ENCODE measurements around the gene B4GALT1.
"Not testable (repeated sequence)": the region's sequence is repeated elsewhere in the genome, so short reads cannot be mapped to it uniquely, and the experiment has no call there.

Gene B4GALT1

GRCh38 chr9:33185406-33185805, 18.3 kb upstream of the B4GALT1 start:
- no peak for DNase-seq (ENCODE audit: low read depth in 2 of 2)

- DNase-seq (ENCODE audit: low read depth in 2 of 2): no peak
Measured at GRCh38 chr9:33184963-33185362, 17.8 kb upstream of the B4GALT1 start.

- DNase-seq (ENCODE audit: low read depth in 2 of 2): no peak
Measured at GRCh38 chr9:33182519-33182918, 15.4 kb upstream of the B4GALT1 start.

- DNase-seq (ENCODE audit: low read depth in 2 of 2): no peak
Measured at GRCh38 chr9:33180526-33181184, 13.5 kb upstream of the B4GALT1 start.

GRCh38 chr9:33178972-33179697, 12.0 kb upstream of the B4GALT1 start:
- DNase-seq (ENCODE audit: low read depth in 2 of 2): no peak

- DNase-seq (ENCODE audit: low read depth in 2 of 2): no peak
Measured at GRCh38 chr9:33177639-33178038, 10.5 kb upstream of the B4GALT1 start.

- DNase-seq (ENCODE audit: low read depth in 2 of 2): no peak
Measured at GRCh38 chr9:33177086-33177485, 9.9 kb upstream of the B4GALT1 start.

GRCh38 chr9:33175649-33176325, 8.7 kb upstream of the B4GALT1 start:
- DNase-seq (ENCODE audit: low read depth in 2 of 2): no peak

GRCh38 chr9:33172256-33173238, 5.4 kb upstream of the B4GALT1 start:
- no peak for DNase-seq (ENCODE audit: low read depth in 2 of 2)

- DNase-seq (ENCODE audit: low read depth in 2 of 2): peak in 1 of 2 donors; percentile 36
Measured at GRCh38 chr9:33170464-33171415, 3.6 kb upstream of the B4GALT1 start.

GRCh38 chr9:33168941-33169544, 1.9 kb upstream of the B4GALT1 start:
- no peak for DNase-seq (ENCODE audit: low read depth in 2 of 2)

GRCh38 chr9:33167972-33168461, 881 bp upstream of the B4GALT1 start:
- no peak for DNase-seq (ENCODE audit: low read depth in 2 of 2)

GRCh38 chr9:33166231-33167083, 679 bp downstream of the B4GALT1 start:
- no peak for DNase-seq (ENCODE audit: low read depth in 2 of 2)

- no peak for DNase-seq (ENCODE audit: low read depth in 2 of 2)
Measured at GRCh38 chr9:33165263-33166151, 1.6 kb downstream of the B4GALT1 start.

GRCh38 chr9:33164921-33165262, 2.2 kb downstream of the B4GALT1 start:
- not testable (repeated sequence) for DNase-seq (ENCODE audit: low read depth in 2 of 2)

- DNase-seq (ENCODE audit: low read depth in 2 of 2): no peak
Measured at GRCh38 chr9:33164138-33164809, 2.9 kb downstream of the B4GALT1 start.

- DNase-seq (ENCODE audit: low read depth in 2 of 2): no peak
Measured at GRCh38 chr9:33163433-33164137, 3.6 kb downstream of the B4GALT1 start.

All from stimulated activated CD4-positive, alpha-beta T cell treated with anti-CD3 and anti-CD28 coated beads, Interleukin-1b, Interleukin-23, amount 100 ng/mL, for 4 hours (primary cell).